NCI-H2029 (cell line): ENCODE results near the gene STK33.

ENCODE experiments used
- DNase-seq: peaks from one replicate; lab custom pipeline; 2025; lab: John Stamatoyannopoulos, UW

The STK33 gene

DNA sequence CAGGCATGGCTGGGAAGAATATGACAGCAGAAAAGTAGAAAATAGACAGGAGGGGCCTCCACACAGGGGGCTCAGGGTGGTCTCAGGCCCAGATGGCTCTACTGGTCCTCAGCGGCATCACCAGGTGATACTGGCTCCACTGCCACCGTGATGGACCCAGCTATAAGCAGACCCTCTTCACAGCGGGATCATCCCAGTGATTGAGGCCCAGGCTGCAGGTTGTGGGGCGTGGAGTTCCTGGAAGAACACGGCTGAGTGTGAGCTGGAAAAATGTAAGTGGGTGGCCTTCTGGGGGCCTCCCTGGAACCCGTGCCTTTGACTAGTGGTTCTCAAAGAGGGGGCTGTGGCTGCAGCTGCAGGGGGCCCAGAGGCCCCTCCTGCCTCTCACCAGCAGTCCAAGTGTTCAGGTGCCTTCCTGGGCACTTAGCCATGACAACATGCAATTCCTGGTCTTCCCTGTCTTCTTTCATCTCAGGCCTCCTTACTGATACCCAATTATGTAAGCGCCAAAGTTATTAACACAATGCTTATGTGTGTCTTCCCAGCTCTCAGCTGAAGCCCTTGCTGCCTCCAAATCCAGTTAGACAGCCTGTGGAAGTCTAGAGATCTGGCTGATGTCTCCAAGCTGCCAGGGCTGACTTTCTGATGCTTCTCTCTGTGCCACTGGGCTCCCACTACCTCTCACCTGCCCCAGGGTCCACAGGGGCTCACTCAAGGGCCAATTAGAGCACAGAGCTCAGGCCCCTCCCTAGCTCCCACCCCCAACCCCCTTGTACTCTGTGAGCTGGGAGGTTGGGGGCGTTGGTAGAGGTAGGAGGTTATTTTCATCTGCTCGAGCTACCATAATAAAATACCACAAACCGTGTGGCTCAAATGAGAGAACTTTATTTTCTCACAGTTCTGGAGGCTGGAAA lies 220.3 kb downstream of the STK33 start:
- DNase-seq = no peak

GRCh38 chr11:8372641-8373381 lies 221.2 kb downstream of the STK33 start:
- DNase-seq = no peak

- DNase-seq = no peak
These were observed 222.5 kb downstream of the STK33 start for GRCh38 chr11:8371516-8371884.

- DNase-seq = no peak
These were observed 223.1 kb downstream of the STK33 start for GRCh38 chr11:8370812-8371515.

DNA sequence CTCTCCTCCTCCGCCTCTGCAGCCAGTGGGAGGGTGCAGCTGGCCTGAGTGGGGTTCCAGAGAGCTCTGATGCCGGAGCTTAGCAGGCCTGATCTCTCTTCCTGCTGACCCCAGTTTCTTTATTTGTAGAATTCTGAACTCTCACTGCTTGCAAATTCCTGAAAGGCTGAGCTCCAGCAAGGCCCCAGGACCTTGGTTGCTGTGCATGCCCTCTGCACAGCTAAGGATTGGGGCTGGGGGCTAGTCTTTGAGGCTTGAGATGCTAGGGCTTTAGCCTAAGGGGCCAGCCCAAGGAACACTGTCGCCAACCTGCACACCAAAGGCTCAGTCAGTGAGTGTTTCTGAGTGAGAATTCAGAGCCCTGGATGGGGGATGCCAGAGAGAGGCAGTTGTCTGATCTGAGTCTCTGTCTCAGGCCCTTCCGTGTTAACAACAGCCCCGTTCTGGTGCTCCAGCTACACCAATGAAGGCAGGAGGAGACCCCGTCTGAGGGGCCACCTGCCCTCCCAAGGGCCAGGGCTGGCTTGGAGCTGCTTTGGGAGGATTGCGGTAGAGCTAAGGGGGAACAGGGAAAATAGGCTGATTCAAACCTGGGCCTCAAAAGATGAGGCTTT lies 224.3 kb downstream of the STK33 start:
- DNase-seq = no peak

- DNase-seq = no peak
These were observed 225.3 kb downstream of the STK33 start for GRCh38 chr11:8368772-8369171.

DNA sequence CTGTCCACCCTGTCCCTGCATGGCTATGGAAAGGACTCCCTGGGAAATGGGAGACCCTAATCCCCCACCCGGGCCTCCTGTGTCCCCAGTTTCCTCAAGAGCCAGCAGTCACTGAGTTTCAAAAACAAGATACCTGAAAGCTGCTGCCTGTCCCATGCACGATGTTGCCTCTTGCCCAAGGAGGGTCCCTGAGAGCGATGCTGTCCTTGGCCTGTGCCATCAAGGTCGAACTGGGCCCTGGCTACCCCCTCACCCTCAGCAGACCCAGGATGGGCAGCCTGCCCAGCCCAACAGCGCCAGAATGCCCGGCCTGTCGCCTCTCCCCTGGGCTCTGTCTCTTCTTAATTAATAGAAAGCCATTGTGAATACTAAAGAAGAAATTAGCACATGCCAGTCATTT lies 225.8 kb downstream of the STK33 start:
- no peak for DNase-seq

DNA sequence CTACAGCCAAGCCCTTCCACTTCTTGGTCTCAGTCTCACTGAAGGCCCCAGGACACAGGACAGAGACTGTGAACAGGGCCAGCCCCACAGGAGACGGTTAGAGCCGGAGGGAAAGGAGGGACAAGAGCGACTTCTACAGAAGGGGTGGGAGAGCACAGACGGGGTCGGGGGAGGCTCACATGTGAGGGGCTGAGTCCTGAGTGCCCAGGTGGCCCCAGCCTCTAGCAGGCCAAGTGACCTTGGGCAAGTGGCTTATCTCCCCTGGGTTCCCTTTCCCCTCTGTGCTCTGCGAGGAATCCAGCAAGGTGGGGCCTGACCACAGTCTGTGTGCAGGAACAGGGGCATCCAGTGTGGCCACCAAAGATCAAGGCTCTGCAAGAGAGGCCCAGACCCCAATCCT lies 227.7 kb downstream of the STK33 start:
- no peak for DNase-seq

DNA sequence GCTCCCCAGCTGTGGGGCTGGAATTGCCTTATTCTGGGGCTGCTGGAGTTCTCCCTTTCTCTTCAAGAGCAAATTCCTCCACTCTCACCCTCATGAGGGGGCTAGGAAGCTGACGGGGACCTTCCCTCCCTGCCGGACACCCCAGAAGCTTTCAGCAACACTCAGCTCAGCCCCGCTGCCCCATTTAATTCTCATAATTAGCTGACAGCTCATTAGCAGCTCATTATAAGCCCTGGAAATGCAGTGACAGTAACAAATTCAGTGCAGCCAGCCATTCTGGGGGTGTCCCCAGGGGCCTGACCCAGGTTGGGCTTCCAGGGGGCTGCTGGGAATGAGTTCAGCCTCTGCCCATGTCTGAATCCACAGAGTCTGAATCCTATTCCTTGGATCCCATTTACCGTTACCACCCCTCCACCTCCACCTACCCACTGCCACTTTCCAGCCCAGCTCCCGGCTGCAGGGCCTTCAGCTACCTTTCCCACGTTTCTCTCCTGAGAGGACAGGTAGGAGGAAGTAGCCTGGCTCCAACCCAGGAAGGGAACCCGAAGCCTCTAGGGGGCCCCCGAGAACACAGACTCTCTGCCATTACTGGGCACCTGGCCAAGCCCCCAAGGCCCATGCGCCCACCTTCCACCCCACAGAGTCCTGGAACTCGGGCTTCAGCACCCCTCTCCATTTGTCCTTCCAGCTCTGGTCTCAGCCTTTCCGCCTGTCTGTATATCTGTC lies 228.6 kb downstream of the STK33 start:
- DNase-seq = no peak

DNA sequence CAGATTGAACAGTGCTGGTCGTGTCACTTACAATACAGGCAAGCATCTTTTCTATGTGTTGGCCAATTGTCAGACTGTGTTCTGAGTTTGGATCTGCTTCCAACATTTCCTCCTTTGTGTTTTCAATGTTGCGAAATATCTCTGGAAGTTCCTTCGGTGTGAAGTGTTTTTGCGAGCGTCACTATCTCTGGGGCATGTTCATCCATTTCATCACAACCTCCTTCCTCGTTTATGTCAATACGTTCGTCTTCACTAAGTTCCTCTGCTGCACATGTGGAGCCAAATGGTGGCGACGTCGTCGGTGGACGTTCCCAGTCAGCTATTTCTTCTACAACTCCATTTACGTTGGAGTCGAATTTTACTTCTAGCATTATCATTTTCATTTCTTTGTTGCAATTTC lies 230.1 kb downstream of the STK33 start:
- DNase-seq = no peak

DNA sequence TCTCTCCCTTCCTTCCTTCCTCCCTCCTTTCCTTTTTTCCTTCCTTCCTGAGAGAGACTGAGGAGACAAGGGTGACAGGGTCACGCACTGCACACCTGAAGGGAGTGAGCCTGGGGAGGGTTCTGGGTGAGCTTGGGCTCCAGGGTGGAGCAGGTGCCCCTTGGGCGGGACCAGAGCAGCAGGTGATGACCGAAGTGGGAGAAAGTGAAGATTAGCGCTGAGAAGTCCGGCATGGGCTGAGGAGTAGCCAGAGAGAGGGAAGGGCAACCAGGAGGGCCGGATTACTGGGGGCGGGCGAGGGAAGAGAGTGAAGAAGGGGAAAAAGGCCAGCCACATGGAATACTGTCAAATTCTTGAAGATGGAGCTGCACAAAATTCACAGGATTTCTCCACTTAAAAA lies 231.1 kb downstream of the STK33 start:
- DNase-seq = no peak

- DNase-seq = no peak
These were observed 231.5 kb downstream of the STK33 start for GRCh38 chr11:8362491-8362890.

DNA sequence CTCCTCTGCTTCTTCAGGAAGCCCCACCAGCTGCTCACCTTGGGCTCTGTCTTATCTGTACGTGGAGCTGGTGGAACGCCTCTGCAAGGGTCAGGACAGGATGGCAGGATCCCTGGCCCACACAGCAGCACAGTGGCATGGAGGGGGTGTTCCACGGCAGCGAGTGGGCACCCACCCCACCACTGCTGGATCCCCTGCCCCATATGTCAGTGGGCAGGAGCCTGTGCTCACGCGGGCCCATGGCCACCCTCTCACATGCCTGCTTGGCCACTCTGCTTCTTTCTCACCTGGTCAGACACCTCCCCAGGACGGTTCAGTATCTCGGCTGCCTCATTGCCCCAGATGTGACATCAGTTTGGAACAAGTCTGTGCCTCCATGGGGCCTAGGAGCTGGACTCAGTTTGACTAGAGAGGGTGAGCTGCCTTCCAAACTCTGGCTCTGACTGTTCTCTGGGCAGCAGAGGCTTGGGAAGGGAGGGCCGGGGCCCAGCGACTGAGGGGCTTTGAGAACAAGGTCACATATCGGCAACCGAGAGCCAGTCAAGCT lies 232.3 kb downstream of the STK33 start:
- no peak for DNase-seq

- DNase-seq = no peak
These were observed 232.8 kb downstream of the STK33 start for GRCh38 chr11:8361206-8361605.

DNA sequence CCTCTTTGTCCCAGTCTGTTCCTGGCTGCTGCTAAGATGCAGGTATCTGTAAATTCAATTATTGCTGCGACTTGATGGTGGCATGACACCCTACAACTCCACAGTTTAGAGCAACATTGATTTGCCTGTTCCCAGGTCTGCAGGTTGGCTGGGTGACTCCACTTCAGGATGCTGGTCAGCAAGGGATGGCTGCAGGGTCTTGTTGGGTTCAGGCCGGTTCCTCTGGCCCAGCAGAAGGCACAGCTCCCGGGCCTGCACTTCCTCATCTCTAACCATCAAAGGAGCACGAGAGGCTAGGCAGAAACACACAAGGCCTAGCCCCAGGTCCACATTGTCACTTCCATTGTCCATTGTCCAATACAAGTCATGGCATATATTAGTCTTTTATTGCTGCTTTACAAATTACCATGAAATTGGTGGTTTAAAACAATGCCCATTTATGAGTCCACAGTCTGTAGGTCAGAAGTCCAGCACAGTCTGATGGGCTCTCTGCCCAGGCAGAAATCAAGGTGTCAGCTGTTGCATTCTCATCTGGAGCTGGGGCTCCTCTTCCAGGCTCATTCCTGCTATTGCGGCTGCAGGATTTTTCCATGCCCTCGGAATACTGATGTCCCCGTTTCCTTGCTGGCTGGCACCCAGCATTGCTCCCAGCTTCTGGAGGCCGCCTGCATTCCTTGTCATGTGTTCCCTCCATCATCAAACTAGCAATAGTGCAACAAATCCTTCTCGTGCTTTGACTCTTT lies 233.8 kb downstream of the STK33 start:
- no peak for DNase-seq

DNA sequence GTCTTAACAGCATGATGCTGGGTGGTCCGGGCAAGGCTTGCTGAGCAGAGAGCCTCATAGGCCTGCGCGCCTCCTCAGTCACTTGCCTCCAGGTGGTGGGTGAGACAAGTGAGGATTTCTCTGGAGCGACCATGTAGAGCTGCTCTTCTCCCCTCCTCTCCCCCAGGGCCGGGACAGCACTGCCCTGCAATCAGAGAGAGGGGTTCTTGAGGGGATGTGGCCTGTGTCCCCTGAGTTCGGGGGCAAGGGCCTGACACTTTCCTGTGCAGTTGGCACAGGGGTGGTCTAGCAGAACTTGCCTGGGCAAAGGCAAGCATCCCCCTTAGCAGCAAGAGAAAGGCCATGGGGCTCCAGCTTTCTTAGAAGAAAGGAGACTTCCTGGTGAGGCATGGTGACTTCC lies 234.5 kb downstream of the STK33 start:
- DNase-seq = no peak

DNA sequence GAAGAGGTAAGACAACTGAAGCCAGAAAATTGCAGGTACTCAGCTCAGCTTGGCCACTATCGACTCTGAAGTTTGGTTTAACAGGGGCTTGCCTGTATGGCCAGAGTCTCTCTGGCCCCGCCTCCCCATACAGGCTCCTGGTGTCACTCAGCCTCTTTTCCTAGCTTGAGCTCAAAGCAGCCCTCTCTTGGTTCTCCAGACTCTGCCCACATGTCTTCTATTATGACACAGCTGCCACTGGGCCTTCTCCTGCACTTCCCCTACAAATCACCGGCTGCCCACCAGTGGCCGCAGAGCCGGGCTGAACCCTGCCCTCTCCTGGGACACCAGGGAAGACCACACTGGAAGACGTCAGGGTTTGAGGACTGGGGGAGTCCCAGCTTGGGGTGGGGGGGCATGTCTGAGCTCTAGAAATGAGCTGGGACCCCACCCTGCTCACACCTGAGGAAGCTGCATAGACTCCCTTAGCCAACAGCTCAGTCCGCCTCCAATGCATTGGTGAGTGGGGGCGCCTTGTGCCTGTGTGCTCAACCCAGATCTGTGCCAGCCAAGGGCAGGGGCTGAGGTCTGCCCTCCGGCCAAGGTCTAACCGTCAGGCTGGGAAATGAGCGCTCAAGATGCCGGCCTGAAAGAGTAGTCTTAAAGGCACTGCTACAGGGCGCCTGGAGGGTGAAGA lies 236.0 kb downstream of the STK33 start:
- no peak for DNase-seq

DNA sequence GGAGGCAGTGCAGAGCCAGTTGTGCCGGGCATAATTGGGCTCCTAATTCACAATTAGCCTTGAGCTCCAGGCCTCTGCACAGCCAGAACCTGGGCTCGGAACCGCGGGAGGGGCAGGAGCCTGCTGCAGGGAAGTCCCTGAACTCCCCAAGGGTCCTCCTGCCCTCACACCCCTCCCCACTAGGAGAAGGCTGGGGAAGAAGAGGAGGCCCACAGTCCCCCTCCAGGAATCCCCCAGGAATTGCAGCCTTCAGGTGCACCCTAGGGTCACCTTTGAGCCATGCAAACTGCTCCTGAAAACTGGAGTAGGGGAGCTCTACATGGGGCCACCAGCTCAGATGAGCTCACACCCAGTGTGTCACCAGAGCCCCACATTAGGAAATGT lies 236.5 kb downstream of the STK33 start:
- no peak for DNase-seq

- DNase-seq = no peak
These were observed 237.1 kb downstream of the STK33 start for GRCh38 chr11:8356721-8357504.
